Astrocyte of the spinal cord (primary cell): ENCODE data around the gene CCDC134.
A peak's percentile ranks its signal among the peaks of the same experiment; 100 is the strongest.

Experiments used
- DNase-seq: peaks from one replicate; pipeline ENCODE4 v3.0.0; 2011; ENCODE audit warnings: low read depth, low spot score
- H3K4me3 ChIP-seq: 2 replicates; pipeline ENCODE4 v1.5.1; 2011; ENCODE audit warnings: low read depth, mild to moderate bottlenecking, low read length, moderate library complexity
- in situ Hi-C: cut with HindIII; loops from 2 replicates; pipeline ENCODE4 v1.10.0; 2017; ENCODE audit warnings: low sequenced_read_pairs
- TF ChIP-seq, protein P1 (sequence below): IDR thresholded peaks from 2 replicates; pipeline ENCODE4 v1.5.1; 2012; ENCODE audit warnings: low read depth, mild to moderate bottlenecking, low read length, inconsistent platforms

CCDC134 gene

GRCh38 chr22:41819257-41819656 is 18.8 kb downstream of the CCDC134 start:
- no peak for DNase-seq
- in situ Hi-C loops, result no loop called here
- TF ChIP-seq, protein P1, sequence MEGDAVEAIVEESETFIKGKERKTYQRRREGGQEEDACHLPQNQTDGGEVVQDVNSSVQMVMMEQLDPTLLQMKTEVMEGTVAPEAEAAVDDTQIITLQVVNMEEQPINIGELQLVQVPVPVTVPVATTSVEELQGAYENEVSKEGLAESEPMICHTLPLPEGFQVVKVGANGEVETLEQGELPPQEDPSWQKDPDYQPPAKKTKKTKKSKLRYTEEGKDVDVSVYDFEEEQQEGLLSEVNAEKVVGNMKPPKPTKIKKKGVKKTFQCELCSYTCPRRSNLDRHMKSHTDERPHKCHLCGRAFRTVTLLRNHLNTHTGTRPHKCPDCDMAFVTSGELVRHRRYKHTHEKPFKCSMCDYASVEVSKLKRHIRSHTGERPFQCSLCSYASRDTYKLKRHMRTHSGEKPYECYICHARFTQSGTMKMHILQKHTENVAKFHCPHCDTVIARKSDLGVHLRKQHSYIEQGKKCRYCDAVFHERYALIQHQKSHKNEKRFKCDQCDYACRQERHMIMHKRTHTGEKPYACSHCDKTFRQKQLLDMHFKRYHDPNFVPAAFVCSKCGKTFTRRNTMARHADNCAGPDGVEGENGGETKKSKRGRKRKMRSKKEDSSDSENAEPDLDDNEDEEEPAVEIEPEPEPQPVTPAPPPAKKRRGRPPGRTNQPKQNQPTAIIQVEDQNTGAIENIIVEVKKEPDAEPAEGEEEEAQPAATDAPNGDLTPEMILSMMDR, result no peak
- no peak overlapping the region for H3K4me3 ChIP-seq

DNA sequence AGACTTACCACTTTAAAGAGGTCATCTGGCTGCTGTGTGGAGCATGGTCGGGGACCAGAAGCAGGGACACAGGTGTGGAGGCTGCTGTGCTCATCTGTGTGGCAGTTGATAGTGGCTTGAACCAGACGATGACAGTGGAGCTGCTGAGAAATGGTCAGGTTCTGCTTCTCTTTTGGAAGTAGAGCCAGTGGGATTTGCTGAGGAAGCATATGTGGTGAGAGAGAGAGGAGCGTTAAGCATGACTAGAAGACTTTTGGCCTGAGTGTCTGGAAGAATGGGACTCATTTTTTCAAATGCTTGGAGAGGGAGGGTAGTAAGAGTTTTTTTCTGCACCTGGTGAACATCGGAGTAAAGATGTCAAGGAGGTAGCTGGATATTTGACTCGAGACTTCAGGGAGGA is 20.0 kb downstream of the CCDC134 start:
- TF ChIP-seq, protein P1, result no peak
- no peak overlapping the region for H3K4me3 ChIP-seq
- DNase-seq, result no peak
- in situ Hi-C loops, result no loop called here

- TF ChIP-seq, protein P1, result no peak
- in situ Hi-C loops, result no loop called here
- no peak for DNase-seq
These were observed 21.2 kb downstream of the CCDC134 start for GRCh38 chr22:41821471-41822316.

DNA sequence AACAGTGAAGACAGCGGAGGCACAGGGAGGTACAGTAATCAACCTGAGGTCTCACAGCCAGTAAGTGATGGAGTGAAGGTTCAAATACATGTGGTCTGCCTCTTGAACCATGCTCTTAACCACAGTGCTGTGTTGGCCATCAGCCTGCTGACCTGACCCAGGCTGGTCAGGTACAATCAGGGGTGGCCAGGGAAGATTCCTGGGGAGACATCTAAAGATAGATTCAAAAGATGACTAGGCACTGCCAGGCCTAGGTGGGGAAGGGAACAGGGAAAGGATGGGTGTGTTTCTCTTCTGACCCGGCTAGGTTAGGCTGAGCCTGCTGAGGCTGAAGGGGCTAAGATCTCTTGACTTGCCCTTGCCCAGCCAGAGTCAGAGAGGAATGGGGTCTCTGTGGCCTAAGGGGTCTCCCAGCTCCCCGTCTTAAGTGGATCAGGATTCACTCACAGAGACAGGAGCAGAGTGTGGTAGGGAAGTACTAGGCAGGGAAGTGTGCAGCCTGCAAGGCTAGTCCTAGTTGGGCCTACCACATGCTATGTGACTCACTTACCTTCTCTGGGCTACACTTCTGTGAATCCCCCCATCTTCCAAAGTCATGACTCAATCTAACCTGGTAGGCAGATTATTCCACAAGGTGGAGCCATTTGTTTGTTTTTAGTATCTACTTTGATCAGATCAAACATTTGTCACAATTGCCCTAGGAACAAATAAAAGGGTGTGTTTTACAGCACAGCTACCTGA is 22.0 kb downstream of the CCDC134 start:
- in situ Hi-C loops, result no loop called here
- TF ChIP-seq, protein P1, result peak; percentile 42
- no peak overlapping the region for H3K4me3 ChIP-seq
- peak; percentile 69 for DNase-seq

More at GRCh38 chr22:41821471-41822316, 21.2 kb downstream of the CCDC134 start:
- H3K4me3 ChIP-seq, result no peak overlapping the region

DNA sequence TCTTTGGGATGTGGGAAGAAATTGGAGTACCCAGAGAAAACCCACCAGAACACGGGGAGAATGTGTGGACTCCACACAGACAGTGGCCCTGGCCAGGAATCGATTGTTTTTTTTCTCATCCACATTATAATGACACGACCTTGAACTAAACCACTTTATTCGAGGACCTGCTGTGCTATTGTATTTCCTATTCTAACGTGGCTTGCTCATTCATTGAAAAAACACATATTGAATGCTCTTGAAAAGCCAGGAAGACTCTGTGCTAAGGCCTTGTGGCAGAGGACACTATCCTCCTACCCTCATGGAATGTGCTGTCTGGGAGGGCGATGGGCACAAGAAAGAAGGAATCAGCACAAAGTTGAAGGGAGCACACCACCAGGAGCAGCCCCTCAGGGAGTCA is 23.3 kb downstream of the CCDC134 start:
- DNase-seq, result no peak
- in situ Hi-C loops, result no loop called here

DNA sequence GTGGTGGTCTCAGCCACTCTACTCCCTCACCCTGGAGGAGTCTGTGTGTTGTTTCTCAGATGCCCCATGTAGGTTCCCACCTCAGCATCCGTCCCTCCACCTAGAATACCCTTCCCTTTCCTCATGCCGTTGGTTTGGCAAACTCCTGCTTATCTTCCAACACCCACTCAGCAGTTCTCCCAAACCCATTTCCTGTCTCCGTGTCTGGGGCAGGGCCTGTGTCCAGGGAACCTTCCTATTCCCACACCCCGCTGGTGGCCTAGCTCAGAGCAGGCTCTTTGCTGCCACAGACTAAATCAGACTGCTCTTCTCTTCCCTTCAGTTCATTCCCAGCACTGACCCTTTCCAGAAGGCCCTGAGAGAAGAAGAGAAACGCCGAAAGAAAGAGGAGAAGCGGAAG is 24.9 kb downstream of the CCDC134 start:
- DNase-seq, result no peak
- H3K4me3 ChIP-seq, result no peak overlapping the region
- in situ Hi-C loops, result no loop called here
- TF ChIP-seq, protein P1, result no peak

More for the DNA sequence above, 23.3 kb downstream of the CCDC134 start:
- H3K4me3 ChIP-seq, result no peak overlapping the region
- TF ChIP-seq, protein P1, result no peak
